Measurements from ENCODE around the gene ERLIN1.

The ERLIN1 gene

GRCh38 chr10:100143756-100144155, 42.1 kb downstream of the ERLIN1 start:
- TF ChIP-seq ZFX (IDR thresholded peaks at IDR 0.05) (no peak), CTCF (conservative IDR thresholded peaks at IDR 0.05) (no peak)
- H3K27ac ChIP-seq, result no peak overlapping the region

GRCh38 chr10:100141446-100142087, 44.3 kb downstream of the ERLIN1 start:
- no peak overlapping the region for H3K27ac ChIP-seq
- TF ChIP-seq CTCF (conservative IDR thresholded peaks at IDR 0.05), result no peak
- no peak for TF ChIP-seq ZFX (IDR thresholded peaks at IDR 0.05)

DNA sequence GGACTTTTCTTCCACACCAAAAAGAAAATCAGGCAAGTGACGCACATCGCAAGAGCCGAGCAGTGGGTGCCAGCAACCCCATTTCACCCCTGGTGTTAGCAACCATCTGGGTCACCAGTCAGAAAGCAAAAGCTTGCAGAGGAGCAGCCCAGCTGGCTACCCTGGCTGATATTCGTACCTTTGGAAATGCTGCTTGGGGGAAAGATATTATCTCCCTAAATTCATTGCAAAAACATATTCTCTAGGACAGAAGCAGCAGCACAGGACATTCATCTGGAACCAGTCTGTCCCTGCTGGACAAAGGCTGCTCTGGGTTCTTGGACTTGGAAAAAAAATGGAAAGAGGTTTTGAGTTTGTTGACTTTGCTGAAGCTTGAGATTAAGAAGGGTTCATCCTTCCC, 45.8 kb downstream of the ERLIN1 start:
- TF ChIP-seq CTCF (conservative IDR thresholded peaks at IDR 0.05), result no peak
- TF ChIP-seq ZFX (IDR thresholded peaks at IDR 0.05), result no peak
- no peak overlapping the region for H3K27ac ChIP-seq

DNA sequence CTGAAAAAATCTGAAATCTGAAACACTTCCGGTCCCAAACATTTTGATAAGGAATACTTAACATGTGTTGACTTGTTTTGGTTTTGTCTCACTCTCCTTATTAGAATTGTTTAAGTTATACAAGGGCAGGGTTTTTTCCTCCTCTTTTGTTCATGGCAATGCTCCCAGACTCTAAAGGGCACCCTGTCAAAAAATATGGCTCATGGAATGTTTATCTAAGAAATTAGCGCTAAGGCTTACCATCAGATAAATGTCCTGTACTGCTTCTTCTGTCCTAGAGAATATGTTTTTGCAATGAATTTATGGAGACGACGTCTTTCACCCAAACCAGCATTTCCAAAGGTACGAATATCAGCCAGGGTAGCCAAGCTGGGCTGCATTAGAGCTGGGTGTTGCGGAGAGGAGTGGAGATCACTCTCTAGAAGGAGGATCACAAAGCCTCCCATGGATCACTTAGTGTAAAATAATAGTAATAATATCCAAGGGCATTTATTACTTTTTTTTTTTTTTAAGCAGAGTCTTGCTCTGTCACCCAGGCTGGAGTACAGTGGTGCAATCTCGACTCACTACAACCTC, 46.8 kb downstream of the ERLIN1 start:
- H3K27ac ChIP-seq, result no peak overlapping the region
- TF ChIP-seq ZFX (IDR thresholded peaks at IDR 0.05) (no peak), CTCF (conservative IDR thresholded peaks at IDR 0.05) (no peak)

DNA sequence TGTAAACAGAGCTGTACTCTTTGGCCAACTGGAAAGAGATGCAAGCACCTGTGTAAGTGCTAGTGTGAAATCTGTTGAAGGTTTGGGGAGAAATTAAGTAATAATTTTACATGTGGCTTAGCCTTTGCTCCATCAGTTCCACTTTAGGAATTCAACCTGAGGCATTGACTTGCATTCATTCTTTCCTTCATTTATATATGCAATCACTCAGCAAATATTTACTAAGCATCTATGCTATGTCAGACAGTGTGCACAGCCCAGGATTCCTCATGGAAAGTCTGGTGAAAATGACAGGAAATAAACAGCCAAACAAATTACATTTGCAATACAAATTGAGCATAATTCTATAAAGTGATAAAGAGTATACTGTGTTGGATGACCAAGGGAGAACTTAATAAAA, 50.3 kb downstream of the ERLIN1 start:
- H3K27ac ChIP-seq, result no peak overlapping the region
- no peak for TF ChIP-seq ZFX (IDR thresholded peaks at IDR 0.05)
- TF ChIP-seq CTCF (conservative IDR thresholded peaks at IDR 0.05), result no peak

DNA sequence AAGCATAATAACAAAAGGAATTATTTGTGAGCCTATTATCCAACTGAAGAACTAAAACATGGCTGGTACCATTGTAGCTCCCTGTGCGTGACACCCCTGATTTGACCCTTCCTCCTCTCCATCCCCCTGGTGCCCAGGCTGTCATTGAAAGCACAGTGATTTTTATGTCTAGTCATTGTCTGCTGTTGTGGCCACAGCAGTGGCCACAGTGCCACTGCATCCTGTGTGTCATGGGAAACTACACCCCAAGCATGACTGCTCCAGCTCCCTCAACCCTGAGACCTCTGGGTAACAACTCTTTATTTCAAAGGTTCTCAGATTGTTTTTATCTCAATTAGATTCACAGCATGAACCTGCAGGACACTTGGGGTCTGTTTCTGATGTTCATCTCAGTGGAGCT, 52.0 kb downstream of the ERLIN1 start:
- TF ChIP-seq CTCF (conservative IDR thresholded peaks at IDR 0.05) (no peak), ZFX (IDR thresholded peaks at IDR 0.05) (no peak)
- no peak overlapping the region for H3K27ac ChIP-seq

DNA sequence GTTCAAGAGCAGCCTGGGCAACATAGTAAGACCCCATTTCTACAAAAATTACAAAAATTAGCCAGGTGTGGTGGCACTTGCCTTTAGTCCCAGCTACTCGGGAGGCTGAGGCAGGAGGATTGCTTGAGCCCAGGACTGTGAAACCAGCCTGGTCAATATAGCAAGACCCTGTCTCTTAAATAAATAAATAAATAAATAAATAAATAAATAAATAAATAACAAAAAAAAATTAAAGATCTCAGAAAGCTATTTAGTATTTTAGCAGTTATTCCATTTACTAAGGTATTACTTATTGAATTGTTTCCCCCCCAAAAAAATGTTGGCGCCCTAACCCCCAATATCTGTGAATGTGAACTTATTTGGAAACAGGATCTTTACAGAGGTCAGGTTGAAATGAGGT, 53.4 kb downstream of the ERLIN1 start:
- no peak overlapping the region for H3K27ac ChIP-seq
- TF ChIP-seq ZFX (IDR thresholded peaks at IDR 0.05) (no peak), CTCF (conservative IDR thresholded peaks at IDR 0.05) (no peak)
